ENCODE measurements around the gene UBAP1.
"Not testable (repeated sequence)": the region's sequence is repeated elsewhere in the genome, so short reads cannot be mapped to it uniquely, and the experiment has no call there.

The UBAP1 gene

DNA sequence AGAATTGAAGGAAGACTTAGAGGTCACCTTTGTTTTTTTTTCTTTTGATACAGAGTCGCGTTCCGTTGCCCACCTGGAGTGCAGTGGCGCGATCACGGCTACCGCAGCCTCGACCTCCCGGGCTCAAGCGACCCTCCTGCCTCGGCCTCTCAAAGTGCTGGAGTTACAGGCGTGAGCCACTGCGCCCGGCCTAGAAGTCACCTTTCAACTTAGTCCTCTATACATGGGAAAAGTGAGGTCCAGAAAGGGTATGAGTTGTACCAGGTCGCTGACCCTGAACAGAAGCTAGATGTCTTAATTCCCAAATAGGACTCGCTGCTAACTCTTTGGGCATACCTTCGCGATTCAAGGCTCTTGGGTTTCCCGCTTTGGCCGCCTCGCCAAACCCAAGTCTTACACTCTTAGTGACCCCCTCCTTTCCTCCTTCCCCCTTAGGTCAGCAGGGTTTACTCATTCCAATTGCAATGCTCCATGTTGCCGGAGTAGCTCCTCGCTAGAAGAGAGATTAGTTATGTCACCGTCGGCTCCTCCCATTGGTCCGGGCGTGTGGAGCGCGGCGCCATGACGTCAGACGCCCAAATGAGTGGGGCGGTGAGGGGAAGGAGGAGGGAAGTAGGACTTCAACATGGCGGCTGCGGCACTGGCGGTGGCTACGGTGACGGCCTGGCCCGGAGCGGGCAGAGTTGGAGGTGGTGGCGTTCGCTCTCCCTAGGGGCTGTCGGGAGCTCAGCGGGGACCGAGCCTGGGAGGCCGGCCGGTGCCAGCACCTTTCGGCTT, at the start of gene UBAP1:
Gene UBAP1, plus strand, starts transcription at position 608 of the 777 bp plus-strand sequence. CDS start 41,872 bp downstream, outside the sequence.
- DNase-seq, result peak; percentile 99

DNA sequence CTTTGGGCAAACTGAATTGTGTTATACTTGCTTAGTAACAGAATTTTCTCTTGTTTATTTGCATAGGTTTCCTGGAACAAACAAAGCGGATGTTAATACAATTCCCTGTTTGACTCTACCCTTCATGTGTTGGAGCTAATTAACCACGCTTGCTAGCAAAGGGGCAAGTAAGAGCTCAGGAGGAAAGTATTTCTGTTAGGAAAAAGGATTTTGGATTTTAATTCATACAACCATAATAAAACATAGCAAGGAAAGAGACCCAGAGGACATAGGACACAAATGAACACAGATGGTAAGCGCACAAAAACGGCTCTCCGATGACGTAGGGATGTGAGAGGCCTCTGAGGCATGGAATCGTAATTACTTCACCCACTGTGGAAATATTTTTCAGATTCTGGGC, 47.3 kb upstream of the UBAP1 start:
- DNase-seq, result no peak

DNA sequence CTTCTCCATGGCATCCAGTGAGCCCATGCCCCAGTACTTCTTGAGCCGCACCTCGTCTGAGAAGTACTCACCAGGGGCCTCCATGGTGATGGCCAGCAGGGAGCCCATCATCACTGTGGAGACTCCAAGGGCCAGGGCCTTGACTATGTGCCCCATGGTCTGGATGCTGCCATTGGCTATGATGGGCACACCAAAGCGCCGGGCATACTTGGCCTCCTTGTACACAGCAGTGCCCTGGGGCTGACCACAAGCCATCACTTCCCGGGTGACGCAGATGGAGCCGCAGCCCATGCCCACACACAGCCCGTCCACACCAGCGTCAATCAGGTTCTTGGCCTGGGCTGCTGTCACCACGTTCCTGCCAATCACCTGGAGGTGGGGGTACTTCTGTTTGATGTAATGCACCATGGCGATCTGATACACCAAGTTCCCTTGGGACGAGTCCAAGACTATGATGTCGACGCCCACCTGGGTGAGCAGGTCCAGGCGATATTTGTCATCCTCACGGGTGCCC, 45.4 kb upstream of the UBAP1 start:
- DNase-seq, result no peak

DNA sequence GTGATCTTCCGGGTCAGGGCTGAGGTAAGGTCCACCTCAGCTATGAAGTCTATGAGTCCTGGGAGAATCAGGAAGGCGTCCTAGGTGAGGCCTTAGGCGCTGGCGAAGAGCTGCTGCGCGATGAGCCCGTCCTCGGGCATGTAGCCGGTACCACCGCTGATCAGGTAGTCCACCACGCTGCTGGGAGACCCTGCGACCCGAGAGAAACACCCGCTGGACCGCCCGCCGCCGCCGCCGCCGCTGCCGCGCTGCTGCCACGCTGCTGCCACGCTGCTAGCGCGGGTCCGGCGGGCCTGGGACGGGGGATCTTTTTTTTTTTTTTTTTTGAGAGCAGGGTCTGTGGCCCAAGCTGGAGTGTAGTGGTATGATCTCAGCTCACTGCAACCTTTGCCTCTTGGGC, 44.3 kb upstream of the UBAP1 start:
- no peak for DNase-seq

DNA sequence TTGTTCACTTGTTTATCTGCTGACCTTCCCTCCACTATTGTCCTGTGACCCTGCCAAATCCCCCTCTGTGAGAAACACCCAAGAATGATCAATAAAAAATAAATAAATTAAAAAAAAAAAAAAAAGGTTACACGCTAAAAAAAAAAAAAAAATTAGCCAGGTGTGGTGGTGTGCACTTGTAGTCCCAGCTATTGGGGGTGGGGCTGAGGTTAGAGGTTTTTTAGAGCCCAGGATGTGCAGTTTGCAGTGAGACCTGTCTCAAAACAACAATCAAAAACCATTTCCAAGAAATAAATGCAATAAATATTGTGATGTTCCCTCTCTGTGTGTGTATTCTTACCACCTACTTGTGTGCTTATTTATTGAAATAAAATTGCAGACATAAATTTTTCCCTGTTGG, 40.2 kb upstream of the UBAP1 start:
- not testable (repeated sequence) for DNase-seq

DNA sequence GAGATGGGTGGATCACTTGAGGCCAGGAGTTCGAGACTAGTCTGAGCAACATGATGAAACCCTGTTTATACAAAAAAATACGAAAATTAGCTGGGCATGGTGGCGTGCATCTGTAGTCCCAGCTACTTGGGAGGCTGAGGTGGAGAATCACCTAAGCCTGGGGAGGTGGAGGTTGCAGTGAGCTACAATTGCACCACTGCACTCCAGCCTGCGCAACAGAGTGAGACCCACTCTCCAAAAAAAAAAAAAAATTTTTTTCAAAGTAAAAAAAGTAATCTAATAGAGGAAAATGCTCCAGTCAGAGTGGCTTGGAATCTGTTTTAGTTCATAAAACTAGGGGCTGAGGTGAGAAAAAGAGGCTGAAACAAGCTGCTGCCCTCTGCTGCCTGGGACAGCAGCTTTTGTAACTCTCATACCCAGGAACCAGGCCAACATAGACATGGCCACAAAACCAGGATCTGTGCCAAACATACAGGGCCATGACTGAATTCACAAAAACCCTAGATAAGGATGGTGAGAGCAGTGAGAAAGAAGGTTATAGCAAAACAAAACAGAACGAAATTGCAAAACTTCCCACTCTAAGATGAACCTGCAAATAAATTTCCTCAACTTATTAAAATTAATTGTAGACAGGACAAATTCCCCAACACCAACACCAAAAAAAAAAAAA, 39.2 kb upstream of the UBAP1 start:
- no peak for DNase-seq

DNA sequence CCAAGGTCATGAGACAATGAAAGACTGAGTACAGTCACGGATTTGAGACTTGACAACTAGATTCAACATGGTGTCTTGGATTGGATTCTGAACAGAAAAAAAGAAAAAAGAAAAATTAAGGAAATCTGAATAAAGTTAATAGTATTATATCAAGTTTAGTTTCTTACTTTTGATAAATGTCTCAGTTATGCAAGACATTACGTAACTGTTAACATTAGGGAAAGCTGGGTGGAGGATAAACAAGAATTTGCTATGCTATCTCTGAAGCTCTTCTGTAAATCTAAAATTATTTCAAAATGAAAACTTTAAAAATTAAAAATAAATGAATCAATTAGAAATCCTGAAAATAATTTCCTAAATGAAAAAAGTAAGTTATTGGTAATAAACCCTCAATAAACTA, 38.0 kb upstream of the UBAP1 start:
- no peak for DNase-seq

DNA sequence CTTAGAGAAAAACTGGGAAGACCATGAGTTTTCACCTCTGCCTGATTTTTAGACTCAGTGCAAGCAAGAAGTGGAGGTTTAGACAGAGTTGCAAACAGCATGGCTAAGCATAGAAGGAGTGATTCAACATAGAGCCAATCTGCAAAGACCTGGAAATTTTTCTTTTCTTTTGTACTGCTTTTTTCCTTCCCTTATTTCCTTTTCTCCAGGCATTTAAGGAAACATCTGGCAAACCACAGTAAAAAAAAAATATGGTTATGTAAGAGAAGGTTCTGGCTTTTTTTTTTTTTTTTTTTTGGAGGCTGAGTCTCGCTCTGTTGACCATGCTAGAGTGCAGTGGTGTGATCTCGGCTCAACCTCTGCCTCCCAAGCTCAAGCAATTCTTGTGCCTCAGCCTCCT, 35.7 kb upstream of the UBAP1 start:
- DNase-seq, result no peak

DNA sequence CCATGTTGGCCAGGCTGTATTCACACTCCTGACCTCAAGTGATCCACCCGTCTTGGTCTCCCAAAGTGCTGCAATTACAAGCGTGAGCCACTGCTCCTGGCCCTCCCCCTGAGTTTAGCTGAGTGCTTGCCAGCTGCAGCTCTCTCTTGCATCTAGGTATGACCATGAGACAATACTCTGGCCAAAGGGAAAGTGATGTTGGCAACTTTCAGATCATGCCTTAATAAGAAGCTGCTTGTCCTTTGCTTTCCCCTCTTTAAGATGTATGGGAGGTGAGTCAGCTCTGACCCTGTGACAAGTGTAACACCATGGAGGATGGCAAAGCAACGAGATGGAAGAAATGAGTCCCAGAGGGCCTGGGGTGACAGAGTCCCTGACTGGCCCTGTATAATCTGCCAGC, 33.7 kb upstream of the UBAP1 start:
- no peak for DNase-seq

DNA sequence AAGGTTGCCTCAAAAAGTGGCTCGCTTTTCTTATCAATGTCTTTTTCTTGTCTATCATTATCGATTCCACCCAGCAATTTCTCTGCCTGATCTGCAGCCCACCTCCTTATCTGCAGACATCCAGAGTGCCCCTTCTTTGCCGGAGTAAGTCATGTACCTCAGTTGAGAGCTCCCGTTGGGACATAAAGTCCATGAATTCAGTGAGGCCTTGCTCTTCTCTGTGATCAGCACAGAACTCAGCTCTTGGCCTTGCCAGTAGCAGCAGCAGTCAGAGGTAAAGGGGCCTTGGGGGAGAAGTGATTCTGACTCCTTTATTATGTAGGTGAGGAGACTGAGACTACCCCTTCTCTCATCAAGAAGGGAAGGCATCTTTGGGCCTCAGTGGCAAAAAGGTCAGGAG, 27.4 kb upstream of the UBAP1 start:
- DNase-seq, result no peak

DNA sequence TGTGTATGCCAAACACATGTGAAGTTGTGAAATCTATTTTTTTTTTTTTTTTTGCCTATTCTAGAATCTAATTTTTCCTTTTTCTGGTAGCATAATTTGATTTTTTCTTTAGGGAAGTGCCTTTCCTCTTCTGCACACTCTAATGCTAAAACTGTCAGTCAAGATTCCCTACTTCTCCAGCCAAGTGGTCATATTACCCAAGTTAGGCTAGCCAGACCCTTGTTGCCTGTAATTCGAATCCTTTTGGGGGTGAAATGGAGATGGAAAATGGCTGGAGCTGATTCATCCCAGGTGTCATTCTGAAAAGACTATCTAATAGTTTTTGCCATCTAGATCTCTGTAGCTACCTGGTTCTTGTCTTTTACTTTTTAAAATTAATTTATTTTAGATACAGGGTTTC, 24.8 kb upstream of the UBAP1 start:
- DNase-seq, result no peak

DNA sequence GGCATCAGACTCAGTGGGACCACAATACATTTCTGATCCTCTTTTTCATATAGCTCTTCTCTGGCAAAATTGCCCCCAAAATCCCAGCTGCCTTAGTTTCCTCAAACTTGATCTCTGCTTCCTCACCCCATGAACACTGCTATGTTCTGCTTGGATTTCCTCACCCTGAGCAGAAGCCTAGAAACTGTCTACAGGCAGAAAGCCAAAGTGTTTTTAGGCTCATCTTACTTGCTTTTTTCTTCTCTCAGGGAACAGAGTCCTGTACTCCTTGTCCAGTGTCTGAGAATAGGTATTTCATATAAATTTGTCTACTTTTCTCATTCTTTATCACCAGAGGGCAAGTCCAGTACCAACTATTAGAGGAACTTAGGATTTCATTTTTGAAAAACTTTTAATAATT, 21.5 kb upstream of the UBAP1 start:
- DNase-seq, result no peak

DNA sequence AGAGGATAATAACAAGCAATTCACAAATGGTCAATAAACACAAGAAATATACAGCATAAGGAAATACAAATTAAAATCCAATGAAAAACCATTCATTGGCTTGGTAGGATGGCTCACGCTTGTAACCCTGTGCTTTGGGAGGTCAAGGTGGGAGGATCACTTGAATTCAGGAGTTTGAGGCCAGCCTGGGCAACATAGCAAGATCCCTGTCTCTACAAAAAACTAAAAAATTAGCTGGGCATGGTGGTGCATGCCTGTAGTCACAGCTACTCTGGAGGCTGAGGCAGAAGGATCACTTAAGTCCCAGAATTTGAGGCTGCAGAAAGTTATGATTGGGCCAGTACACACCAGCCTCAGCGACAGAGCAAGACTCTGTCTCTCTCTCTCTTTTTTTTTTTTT, 20.9 kb upstream of the UBAP1 start:
- no peak for DNase-seq

DNA sequence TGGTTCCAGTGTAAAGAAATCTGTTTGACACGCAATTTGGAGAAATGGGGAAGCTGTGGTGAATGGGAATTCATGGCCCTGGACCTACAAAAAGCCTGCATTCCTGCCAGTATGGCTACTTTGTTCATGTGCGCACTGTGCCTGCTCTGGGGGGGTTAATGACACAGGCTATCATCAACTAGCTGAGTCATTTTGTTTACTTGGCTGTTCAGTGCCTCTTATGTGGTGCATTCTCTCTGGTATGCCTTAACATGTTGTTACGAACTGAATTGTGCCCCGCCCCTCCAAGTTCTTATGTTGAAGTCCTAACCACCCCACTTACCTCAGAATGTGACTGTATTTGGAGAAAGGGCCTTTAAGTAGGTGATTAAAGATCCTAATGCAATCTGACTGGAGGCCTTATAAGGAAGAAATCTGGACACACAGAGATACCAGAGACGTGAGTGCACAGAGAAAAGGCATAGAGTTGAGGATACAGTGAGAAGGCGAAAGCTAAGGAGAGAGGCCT, 20.4 kb upstream of the UBAP1 start:
- DNase-seq, result peak; percentile 39

DNA sequence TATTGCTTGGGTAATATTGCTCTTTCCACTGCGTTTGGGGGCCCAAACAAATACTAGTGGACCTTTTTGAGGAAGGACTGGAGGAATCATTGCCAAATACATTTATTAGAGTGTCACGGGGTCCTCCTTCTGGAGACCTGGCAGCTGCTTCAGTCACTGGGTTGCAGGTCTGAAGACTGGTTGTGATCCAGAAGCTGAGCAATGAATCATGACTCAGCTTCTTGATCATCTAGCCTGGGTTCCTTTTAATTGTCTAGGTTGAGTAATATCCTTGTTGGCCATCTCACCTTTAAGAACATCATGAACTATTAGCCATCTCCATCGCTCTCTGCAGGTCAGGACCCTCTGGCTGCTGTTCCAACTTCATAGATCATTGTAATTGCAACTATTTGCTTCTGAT, 15.4 kb upstream of the UBAP1 start:
- DNase-seq, result no peak

DNA sequence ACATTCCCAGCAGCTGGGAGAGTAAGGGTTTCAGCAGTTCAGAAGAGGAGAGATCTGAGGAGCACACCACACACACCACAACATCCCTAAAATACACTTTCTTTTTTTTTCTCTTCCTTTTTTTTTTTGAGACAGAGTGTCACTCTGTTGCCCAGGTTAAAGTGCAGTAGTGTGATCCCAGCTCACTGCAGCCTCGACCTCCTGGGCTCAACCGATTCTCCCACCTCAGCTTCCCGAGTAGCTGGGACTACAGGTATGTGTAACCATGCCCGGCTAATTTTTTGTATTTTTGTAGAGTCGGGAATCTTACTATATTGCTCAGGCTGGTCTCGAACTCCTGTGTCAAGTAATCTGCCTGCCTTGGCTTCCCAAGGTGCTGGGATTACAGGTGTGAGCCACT, 9.7 kb upstream of the UBAP1 start:
- DNase-seq, result no peak

DNA sequence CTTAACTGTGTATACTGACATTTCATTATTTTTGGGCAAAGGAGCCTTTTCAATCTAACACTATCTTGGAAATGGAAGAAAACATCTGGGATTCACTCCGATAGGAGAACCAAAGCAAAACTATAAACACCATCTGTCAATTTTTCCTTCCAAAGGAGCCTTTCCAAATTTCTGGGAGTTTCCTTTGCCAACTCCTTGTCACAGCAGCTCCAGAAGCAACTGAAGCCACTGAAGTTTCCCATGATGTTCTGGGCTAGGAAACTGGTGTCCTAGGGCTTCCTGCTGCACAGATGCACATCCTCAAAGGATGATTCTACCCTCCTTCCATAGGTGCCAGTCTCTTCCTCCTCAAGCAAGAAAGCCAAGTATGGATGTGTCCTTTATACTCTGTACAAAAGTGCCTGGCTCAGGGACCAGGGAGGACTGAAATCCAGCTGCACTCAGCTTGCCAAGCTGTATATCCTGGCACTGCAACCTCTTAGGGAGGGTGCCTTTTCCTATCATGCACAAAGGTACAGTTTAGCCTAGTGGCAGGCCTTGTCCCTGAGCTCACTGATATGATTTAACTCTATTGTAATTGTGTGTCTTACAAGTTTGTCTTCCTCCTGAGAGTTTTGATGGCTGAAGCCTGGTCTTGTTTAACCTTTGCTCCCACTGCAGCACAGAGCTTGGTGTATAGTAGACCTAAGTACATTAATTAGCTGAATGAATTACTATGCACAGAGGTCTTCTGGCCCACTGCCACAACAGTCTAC, 8.4 kb upstream of the UBAP1 start:
- no peak for DNase-seq

DNA sequence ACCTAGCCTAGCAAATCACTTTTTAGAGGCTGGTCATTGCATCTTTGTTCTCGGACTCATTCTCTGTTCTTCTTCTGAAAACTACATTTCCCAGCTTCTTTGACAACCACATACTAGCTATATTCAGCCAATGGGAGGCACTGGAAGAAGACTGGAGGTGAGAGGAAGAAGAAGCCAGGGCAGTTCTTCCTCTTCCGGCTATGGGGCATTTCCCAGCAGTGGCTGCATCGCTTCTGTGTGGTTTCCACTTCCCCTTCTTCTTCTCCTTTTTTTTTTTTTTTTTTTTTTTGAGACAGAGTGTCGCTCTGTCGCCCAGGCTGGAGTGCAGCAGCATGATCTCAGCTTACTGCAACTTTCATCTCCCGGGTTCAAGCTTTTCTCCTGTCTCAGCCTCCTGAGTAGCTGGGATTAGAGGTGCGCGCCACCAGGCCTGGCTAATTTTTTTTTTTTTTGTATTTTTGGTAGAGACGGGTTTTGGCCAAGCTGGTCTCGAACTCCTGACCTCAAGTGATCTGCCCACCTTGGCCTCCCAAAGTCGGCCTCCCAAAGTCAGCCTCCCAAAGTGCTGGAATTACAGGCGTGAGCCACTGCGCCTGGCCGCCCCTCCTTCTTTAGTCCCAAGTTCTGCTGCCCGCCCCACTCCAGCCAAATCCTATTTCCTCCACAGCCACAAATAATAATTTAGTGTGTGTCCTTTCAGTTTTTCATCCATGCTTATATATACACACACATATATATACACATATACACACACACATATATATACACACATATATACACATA, 6.9 kb upstream of the UBAP1 start:
- DNase-seq, result no peak

DNA sequence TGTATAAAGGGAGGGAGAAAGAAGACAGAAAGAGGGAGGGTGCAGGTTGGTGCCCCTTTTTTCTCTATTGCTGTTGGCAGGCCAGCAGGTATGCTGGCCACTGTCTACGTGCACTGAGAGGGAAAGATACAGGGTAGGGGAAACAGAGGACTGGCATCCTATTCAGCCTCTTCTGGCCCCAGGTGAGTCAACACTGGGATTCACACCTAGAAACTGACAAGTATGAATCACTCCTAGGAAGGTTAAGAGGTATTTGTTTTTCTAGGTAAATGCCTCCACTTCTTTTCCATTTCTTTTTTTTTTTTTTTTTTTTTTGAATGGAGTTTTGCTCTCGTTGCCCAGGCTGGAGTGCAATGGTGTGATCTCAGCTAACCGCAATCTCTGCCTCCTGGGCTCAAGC, 2.8 kb upstream of the UBAP1 start:
- no peak for DNase-seq

DNA sequence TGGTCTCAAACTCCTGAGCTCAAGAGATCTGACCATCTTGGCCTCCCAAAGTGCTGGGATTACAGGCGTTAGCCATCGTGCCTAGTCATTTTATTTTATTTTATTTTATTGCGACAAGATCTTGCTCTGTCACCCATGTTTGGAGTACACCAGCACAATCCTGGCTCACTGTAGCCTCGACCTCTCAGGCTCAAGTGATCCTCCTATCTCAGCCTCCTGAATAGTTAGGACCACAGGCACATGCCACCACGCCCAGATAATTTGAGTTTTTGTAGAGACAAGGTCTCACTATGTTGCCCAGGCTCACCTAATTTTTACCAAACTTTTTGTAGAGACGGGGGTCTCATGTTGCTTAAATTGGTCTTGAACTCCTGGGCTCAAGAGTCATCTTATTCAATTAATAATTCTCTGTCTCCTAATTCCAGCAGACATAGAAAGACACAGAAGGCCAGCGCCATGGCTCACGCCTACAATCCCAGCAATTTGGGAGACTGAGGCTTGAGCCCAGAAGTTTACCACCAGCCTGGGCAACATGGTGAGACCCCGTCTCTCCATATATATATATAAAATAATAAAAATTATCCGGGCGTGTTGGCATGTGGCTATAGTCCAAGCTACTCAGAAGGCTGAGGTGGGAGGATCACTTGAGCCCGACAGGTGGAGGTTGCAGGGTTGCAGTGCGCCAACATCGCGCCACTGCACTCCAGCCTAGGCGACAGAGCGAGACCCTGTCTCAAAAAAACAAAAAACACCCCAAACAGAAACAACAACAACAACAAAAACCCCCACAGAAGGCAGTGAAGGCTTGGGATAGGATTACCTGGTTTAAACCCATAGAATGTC, 1.0 kb upstream of the UBAP1 start:
- no peak for DNase-seq

All from left hindlimb (tissue), 1 donor.